Urothelium cell line (cell line): ENCODE measurements around the gene ATXN7L1.

Source experiments
- DNase-seq: peaks from one replicate; pipeline ENCODE4 v3.0.0; 2011; ENCODE audit warnings: low spot score, mixed read lengths
- FAIRE-seq: peaks from 2 replicates; lab custom pipeline; 2011; peaks lifted over from hg19 to GRCh38; lab: Jason Lieb, UNC

ATXN7L1 gene

GRCh38 chr7:105682341-105683060, 193.9 kb downstream of the ATXN7L1 start:
- DNase-seq (no peak), FAIRE-seq (no peak)

GRCh38 chr7:105680505-105681187, 195.8 kb downstream of the ATXN7L1 start:
- no peak for FAIRE-seq
- no peak for DNase-seq

GRCh38 chr7:105678811-105679495, 197.4 kb downstream of the ATXN7L1 start:
- no peak for FAIRE-seq
- DNase-seq, result no peak

GRCh38 chr7:105677817-105678573, 198.4 kb downstream of the ATXN7L1 start:
- DNase-seq (no peak), FAIRE-seq (no peak)

- DNase-seq, result no peak
- no peak for FAIRE-seq
Observed at GRCh38 chr7:105677410-105677730, 199.0 kb downstream of the ATXN7L1 start.

- DNase-seq (no peak), FAIRE-seq (no peak)
Observed at GRCh38 chr7:105675934-105676371, 200.4 kb downstream of the ATXN7L1 start.

GRCh38 chr7:105674200-105674920, 202.0 kb downstream of the ATXN7L1 start:
- DNase-seq, result no peak
- no peak for FAIRE-seq

GRCh38 chr7:105673367-105674084, 202.9 kb downstream of the ATXN7L1 start:
- no peak for FAIRE-seq
- no peak for DNase-seq

- FAIRE-seq (no peak), DNase-seq (no peak)
Observed at GRCh38 chr7:105672801-105673200, 203.6 kb downstream of the ATXN7L1 start.

GRCh38 chr7:105666324-105666723, 210.1 kb downstream of the ATXN7L1 start:
- DNase-seq, result no peak
- no peak for FAIRE-seq

- DNase-seq (no peak), FAIRE-seq (no peak)
Observed at GRCh38 chr7:105665684-105666083, 210.7 kb downstream of the ATXN7L1 start.

GRCh38 chr7:105664816-105665525, 211.4 kb downstream of the ATXN7L1 start:
- peak; percentile 81 for DNase-seq

GRCh38 chr7:105662998-105663397, 213.4 kb downstream of the ATXN7L1 start:
- FAIRE-seq (no peak), DNase-seq (no peak)

More at GRCh38 chr7:105664816-105665525, 211.4 kb downstream of the ATXN7L1 start:
- FAIRE-seq, result peak; percentile 20

- FAIRE-seq, result no peak
Observed at GRCh38 chr7:105661625-105662024, 214.8 kb downstream of the ATXN7L1 start.

GRCh38 chr7:105656922-105657521, 219.4 kb downstream of the ATXN7L1 start:
- FAIRE-seq, result peak; percentile 17
- DNase-seq, result peak; percentile 73

More at GRCh38 chr7:105661625-105662024, 214.8 kb downstream of the ATXN7L1 start:
- DNase-seq, result no peak

GRCh38 chr7:105655500-105656380, 220.7 kb downstream of the ATXN7L1 start:
- FAIRE-seq (no peak), DNase-seq (no peak)

- FAIRE-seq (no peak), DNase-seq (peak; percentile 54)
Observed at GRCh38 chr7:105655067-105655466, 221.3 kb downstream of the ATXN7L1 start.
